ENCODE measurements around the gene MCOLN1.

DNA sequence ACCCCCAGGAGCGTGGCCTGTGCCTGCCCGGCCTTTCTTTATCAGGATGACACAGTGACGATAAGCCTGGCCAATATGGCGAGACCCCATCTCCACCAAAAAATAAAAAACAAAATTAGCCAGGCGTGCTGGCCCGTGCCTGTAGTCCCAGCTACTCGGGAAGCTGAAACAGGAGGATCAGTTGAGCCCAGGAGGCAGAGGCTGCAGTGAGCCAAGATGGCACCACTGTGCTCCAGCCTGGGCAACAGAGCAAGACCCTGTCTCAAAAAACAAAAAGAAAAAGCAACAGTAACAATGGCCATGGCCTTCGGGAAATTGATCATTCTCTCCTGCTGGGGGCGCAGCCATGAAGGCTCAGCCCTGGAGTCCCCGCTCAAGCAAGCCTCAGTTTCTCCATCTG, 44.7 kb upstream of the MCOLN1 start:
- TF ChIP-seq CTCF (IDR thresholded peaks at IDR 0.05; ENCODE audit: low read depth, low read length) = no peak
- TF ChIP-seq EZH2phosphoT487 (IDR thresholded peaks at IDR 0.05; ENCODE audit: low read depth) = no peak
